HEK293 (cell line): ENCODE results near the gene HLF.

Experiments used
- CTCF ChIA-PET: fragments of 350-600 bp; formaldehyde crosslinking; extraction: SDS; loops from one replicate; lab custom pipeline; 2021; ENCODE audit warnings: antibody characterized with exemption; lab: Yijun Ruan, JAX
- POLR2A ChIA-PET: fragments of 300-600 bp; formaldehyde crosslinking; extraction: SDS; loops from one replicate; lab custom pipeline; 2020; ENCODE audit warnings: antibody characterized with exemption, inconsistent platforms; lab: Yijun Ruan, JAX
- H3K27ac ChIP-seq: fragments of 200-500 bp; sonication (Bioruptor generic); 2 replicates; pipeline ENCODE4 v1.5.1; 2014; ENCODE audit warnings: low read depth, low read length, control low read depth, inconsistent platforms; ENCODE audit errors: extremely low read depth
- H3K36me3 ChIP-seq, 2 experiments: fragments of 200-500 bp in 1 of 2; sonication (Bioruptor generic) in 1 of 2; 1 replicate in 1 of 2; 2 replicates in 1 of 2; pipeline ENCODE4 v1.5.1; 2014 to 2017; ENCODE audit warnings: inconsistent platforms in 2 of 2, low read length in 2 of 2; ENCODE audit not compliant: control insufficient read depth in 2 of 2, insufficient read depth in 1 of 2
- H3K4me1 ChIP-seq: fragments of 200-500 bp; sonication (Bioruptor generic); 2 replicates; pipeline ENCODE4 v1.5.1; 2014; ENCODE audit warnings: mild to moderate bottlenecking, low read length, inconsistent platforms; ENCODE audit not compliant: control insufficient read depth, insufficient read depth
- H3K4me3 ChIP-seq: 2 replicates; pipeline ENCODE4 v1.5.1; 2011; ENCODE audit warnings: low read depth, mild to moderate bottlenecking, control low read depth, low read length, moderate library complexity
- H3K9me3 ChIP-seq: fragments of 200-500 bp; sonication (Bioruptor generic); 2 replicates; pipeline ENCODE4 v1.5.1; 2014; ENCODE audit warnings: low read depth, low read length, inconsistent platforms; ENCODE audit not compliant: control insufficient read depth, insufficient read depth
- GLI2 ChIP-seq: fragments of 450-650 bp; formaldehyde crosslinking; IDR thresholded peaks from 2 replicates; pipeline ENCODE4; 2017; ENCODE audit warnings: missing biosample characterization, missing genetic modification characterization, low read depth, borderline replicate concordance
- HIC1 ChIP-seq: fragments of 450-650 bp; formaldehyde crosslinking; IDR thresholded peaks from 2 replicates; pipeline ENCODE4 v1.5.1; 2016; ENCODE audit warnings: missing biosample characterization, missing genetic modification characterization
- INSM2 ChIP-seq: fragments of 450-650 bp; formaldehyde crosslinking; IDR thresholded peaks from 2 replicates; pipeline ENCODE4 v1.5.1; 2016; ENCODE audit warnings: missing biosample characterization, missing genetic modification characterization
- MZF1 ChIP-seq: fragments of 450-650 bp; formaldehyde crosslinking; IDR thresholded peaks from 2 replicates; pipeline ENCODE4 v1.5.1; 2017; ENCODE audit warnings: missing biosample characterization, missing genetic modification characterization, borderline replicate concordance
- SCRT1 ChIP-seq: fragments of 450-650 bp; formaldehyde crosslinking; IDR thresholded peaks from 2 replicates; pipeline ENCODE4 v1.5.1; 2016; ENCODE audit warnings: missing biosample characterization, missing genetic modification characterization, borderline replicate concordance
- TRIM28 ChIP-seq: IDR thresholded peaks from 2 replicates; pipeline ENCODE4 v1.6.1; 2011; ENCODE audit warnings: low read length, control low read depth, borderline replicate concordance
- WT1 ChIP-seq: fragments of 450-650 bp; formaldehyde crosslinking; IDR thresholded peaks from 2 replicates; pipeline ENCODE4 v1.5.1; 2016; ENCODE audit warnings: missing biosample characterization, missing genetic modification characterization
- ZBTB7A ChIP-seq: fragments of 450-650 bp; formaldehyde crosslinking; IDR thresholded peaks from 2 replicates; pipeline ENCODE4 v1.5.1; 2016; ENCODE audit warnings: low read depth, missing biosample characterization, missing genetic modification characterization
- ZFHX2 ChIP-seq: fragments of 450-650 bp; formaldehyde crosslinking; conservative IDR thresholded peaks from 2 replicates; pipeline ENCODE4 v1.5.1; 2016; ENCODE audit warnings: missing biosample characterization, missing genetic modification characterization
- ZFP37 ChIP-seq: fragments of 450-650 bp; formaldehyde crosslinking; IDR thresholded peaks from 2 replicates; pipeline ENCODE4 v1.5.1; 2016; ENCODE audit warnings: missing biosample characterization, missing genetic modification characterization
- ZNF140 ChIP-seq: fragments of 450-650 bp; formaldehyde crosslinking; IDR thresholded peaks from 2 replicates; pipeline ENCODE4 v1.5.1; 2016; ENCODE audit warnings: missing biosample characterization, missing genetic modification characterization
- ZNF19 ChIP-seq: fragments of 450-650 bp; formaldehyde crosslinking; IDR thresholded peaks from 2 replicates; pipeline ENCODE4; 2016; ENCODE audit warnings: missing biosample characterization, missing genetic modification characterization, low read depth
- ZNF211 ChIP-seq: fragments of 450-650 bp; formaldehyde crosslinking; IDR thresholded peaks from 2 replicates; pipeline ENCODE4 v1.5.1; 2016; ENCODE audit warnings: low read depth, missing biosample characterization, missing genetic modification characterization
- ZNF26 ChIP-seq: fragments of 450-650 bp; formaldehyde crosslinking; IDR thresholded peaks from 2 replicates; pipeline ENCODE4 v1.5.1; 2016; ENCODE audit warnings: missing biosample characterization, missing genetic modification characterization
- ZNF335 ChIP-seq: fragments of 450-650 bp; formaldehyde crosslinking; conservative IDR thresholded peaks from 2 replicates; pipeline ENCODE4 v1.5.1; 2016; ENCODE audit warnings: missing biosample characterization, missing genetic modification characterization
- ZNF544 ChIP-seq: fragments of 450-650 bp; formaldehyde crosslinking; IDR thresholded peaks from 2 replicates; pipeline ENCODE4 v1.5.0; 2017; ENCODE audit warnings: missing biosample characterization, missing genetic modification characterization
- ZNF558 ChIP-seq: fragments of 450-650 bp; formaldehyde crosslinking; IDR thresholded peaks from 2 replicates; pipeline ENCODE4 v1.5.1; 2016; ENCODE audit warnings: missing biosample characterization, missing genetic modification characterization
- ZNF560 ChIP-seq: fragments of 450-650 bp; formaldehyde crosslinking; IDR thresholded peaks from 2 replicates; pipeline ENCODE4 v1.5.1; 2017; ENCODE audit warnings: missing biosample characterization, missing genetic modification characterization, borderline replicate concordance
- ZNF621 ChIP-seq: fragments of 450-650 bp; formaldehyde crosslinking; IDR thresholded peaks from 2 replicates; pipeline ENCODE4 v1.5.1; 2017; ENCODE audit warnings: missing biosample characterization, missing genetic modification characterization
- ZNF626 ChIP-seq: fragments of 450-650 bp; sonication (Bioruptor Pico); formaldehyde crosslinking; IDR thresholded peaks from 2 replicates; pipeline ENCODE4 v1.5.1; 2018; ENCODE audit warnings: missing biosample characterization, missing genetic modification characterization, inconsistent platforms
- ZNF664 ChIP-seq: fragments of 450-650 bp; formaldehyde crosslinking; IDR thresholded peaks from 2 replicates; pipeline ENCODE4 v1.5.1; 2016; ENCODE audit warnings: missing biosample characterization, missing genetic modification characterization
- TF ChIP-seq, protein P1 (sequence below): fragments of 450-650 bp; formaldehyde crosslinking; IDR thresholded peaks from 2 replicates; pipeline ENCODE4 v1.5.1; 2016; ENCODE audit warnings: missing biosample characterization, missing genetic modification characterization
- TF ChIP-seq, protein P2 (sequence below): fragments of 450-650 bp; formaldehyde crosslinking; IDR thresholded peaks from 2 replicates; pipeline ENCODE4 v1.5.1; 2016; ENCODE audit warnings: missing biosample characterization, missing genetic modification characterization
- TF ChIP-seq, protein P3 (sequence below): fragments of 450-650 bp; formaldehyde crosslinking; IDR thresholded peaks from 2 replicates; pipeline ENCODE4 v1.5.1; 2017; ENCODE audit warnings: missing biosample characterization, missing genetic modification characterization

The HLF gene

GRCh38 chr17:55223524-55223923 is 41.2 kb upstream of the HLF start:
- Histone ChIP-seq H3K27ac (no peak overlapping the region), H3K4me1 (no peaks in the 10 kb centered on the region), H3K9me3 (no peaks in the 10 kb centered on the region), H3K36me3 (no peaks in the 10 kb centered on the region), H3K4me3 (no peak overlapping the region)
- ChIA-PET POLR2A (no interaction called here), CTCF (interaction anchor here (0.5 kb wide), 1 partner anchor 12 kb away, joined by 8 read pairs; no protein-coding TSS in a partner anchor)
- TF ChIP-seq, protein P1, sequence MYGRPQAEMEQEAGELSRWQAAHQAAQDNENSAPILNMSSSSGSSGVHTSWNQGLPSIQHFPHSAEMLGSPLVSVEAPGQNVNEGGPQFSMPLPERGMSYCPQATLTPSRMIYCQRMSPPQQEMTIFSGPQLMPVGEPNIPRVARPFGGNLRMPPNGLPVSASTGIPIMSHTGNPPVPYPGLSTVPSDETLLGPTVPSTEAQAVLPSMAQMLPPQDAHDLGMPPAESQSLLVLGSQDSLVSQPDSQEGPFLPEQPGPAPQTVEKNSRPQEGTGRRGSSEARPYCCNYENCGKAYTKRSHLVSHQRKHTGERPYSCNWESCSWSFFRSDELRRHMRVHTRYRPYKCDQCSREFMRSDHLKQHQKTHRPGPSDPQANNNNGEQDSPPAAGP (tag by site-specific recombination): no peak
- TF ChIP-seq ZNF621 (no peak), WT1 (tag by site-specific recombination) (no peak), ZNF558 (no peak), ZNF560 (tag by site-specific recombination) (no peak), GLI2 (tag by site-specific recombination) (no peak), HIC1 (tag by site-specific recombination) (no peak), ZNF140 (no peak), ZNF26 (no peak), TRIM28 (no peak), SCRT1 (no peak), ZNF211 (tag by site-specific recombination) (no peak), MZF1 (tag by site-specific recombination) (no peak)
- TF ChIP-seq, protein P2, sequence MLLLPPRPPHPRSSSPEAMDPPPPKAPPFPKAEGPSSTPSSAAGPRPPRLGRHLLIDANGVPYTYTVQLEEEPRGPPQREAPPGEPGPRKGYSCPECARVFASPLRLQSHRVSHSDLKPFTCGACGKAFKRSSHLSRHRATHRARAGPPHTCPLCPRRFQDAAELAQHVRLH (tag by site-specific recombination): no peak

DNA sequence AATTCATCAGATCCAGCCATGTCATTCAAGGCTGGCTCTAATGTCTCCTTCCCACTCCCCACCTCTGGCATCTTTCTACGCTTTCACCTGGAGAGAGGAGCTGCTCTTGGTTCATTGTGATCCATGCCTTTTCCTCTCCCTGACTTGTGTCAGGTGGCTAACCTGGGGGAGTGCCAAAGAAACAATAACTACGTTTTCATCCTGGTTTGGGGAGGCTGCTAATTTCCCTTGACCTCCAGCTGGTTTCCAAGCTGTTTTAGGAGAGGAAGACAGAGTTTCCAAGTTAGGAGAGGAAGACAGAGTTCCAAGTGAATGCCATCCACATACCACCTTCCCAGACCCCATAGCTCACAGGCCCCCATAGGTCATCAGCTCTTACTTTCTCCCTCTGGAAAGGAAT is 40.0 kb upstream of the HLF start:
- H3K9me3 ChIP-seq: no peaks in the 10 kb centered on the region
- TF ChIP-seq ZNF211 (tag by site-specific recombination): no peak
- no peak for TF ChIP-seq ZNF626 (tag by site-specific recombination)
- TF ChIP-seq, all 188 proteins: peak for 0
- no peaks in the 10 kb centered on the region for H3K36me3 ChIP-seq
- ChIA-PET CTCF (no interaction called here), POLR2A (no interaction called here)
- H3K4me3 ChIP-seq: no peak overlapping the region
- no peaks in the 10 kb centered on the region for H3K4me1 ChIP-seq
- no peak overlapping the region for H3K27ac ChIP-seq

- H3K36me3 ChIP-seq: no peaks in the 10 kb centered on the region
- no peak overlapping the region for H3K4me3 ChIP-seq
- H3K27ac ChIP-seq: no peak overlapping the region
- H3K9me3 ChIP-seq: no peaks in the 10 kb centered on the region
- no peaks in the 10 kb centered on the region for H3K4me1 ChIP-seq
- ChIA-PET CTCF (no interaction called here), POLR2A (no interaction called here)
- TF ChIP-seq, protein P1 (tag by site-specific recombination): no peak
- TF ChIP-seq INSM2 (tag by site-specific recombination) (no peak), ZNF19 (tag by site-specific recombination) (no peak), ZFHX2 (no peak), ZNF335 (tag by site-specific recombination) (no peak), ZNF664 (tag by site-specific recombination) (no peak), ZFP37 (tag by site-specific recombination) (no peak), ZBTB7A (tag by site-specific recombination) (no peak), ZNF544 (tag by site-specific recombination) (no peak)
- TF ChIP-seq, protein P3, sequence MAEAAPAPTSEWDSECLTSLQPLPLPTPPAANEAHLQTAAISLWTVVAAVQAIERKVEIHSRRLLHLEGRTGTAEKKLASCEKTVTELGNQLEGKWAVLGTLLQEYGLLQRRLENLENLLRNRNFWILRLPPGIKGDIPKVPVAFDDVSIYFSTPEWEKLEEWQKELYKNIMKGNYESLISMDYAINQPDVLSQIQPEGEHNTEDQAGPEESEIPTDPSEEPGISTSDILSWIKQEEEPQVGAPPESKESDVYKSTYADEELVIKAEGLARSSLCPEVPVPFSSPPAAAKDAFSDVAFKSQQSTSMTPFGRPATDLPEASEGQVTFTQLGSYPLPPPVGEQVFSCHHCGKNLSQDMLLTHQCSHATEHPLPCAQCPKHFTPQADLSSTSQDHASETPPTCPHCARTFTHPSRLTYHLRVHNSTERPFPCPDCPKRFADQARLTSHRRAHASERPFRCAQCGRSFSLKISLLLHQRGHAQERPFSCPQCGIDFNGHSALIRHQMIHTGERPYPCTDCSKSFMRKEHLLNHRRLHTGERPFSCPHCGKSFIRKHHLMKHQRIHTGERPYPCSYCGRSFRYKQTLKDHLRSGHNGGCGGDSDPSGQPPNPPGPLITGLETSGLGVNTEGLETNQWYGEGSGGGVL (tag by site-specific recombination): no peak
Measured at GRCh38 chr17:55225237-55225636, 39.5 kb upstream of the HLF start.
